GM18520 (cell line): Measurements from ENCODE around the gene TRIM48.
"Not testable (repeated sequence)": the region's sequence is repeated elsewhere in the genome, so short reads cannot be mapped to it uniquely, and the experiment has no call there.

ENCODE experiments used
- ATAC-seq: cut with Tn5 transposase; IDR thresholded peaks from one replicate; pipeline ENCODE4 v1.9.1; 2021; ENCODE audit not compliant: unreplicated experiment

Gene TRIM48

GRCh38 chr11:55261855-55262254 is at the start of gene TRIM48:
TRIM48 (plus strand) TSS chr11:55262155; CDS start chr11:55262268, 113 bp downstream.
- not testable (repeated sequence) for ATAC-seq

- not testable (repeated sequence) for ATAC-seq
Measured at GRCh38 chr11:55238316-55238715, 23.6 kb upstream of the TRIM48 start.

GRCh38 chr11:55263081-55263480 is 1.1 kb downstream of the TRIM48 start:
- no peak for ATAC-seq
